Heart right ventricle (tissue), 16 donors: Measurements from ENCODE around the gene SLC2A4RG. TPM values are rescaled to one million over a fixed set of nuclear protein-coding genes. Genes with fewer than 3 reads are reported as not detected.

Experiments used
- ATAC-seq, 8 donors: fragments of 200-7000 bp; cut with Tn5 transposase; one replicate each; pipeline ENCODE4 v1.9.1; 2020; ENCODE audit warnings: mild to moderate bottlenecking in 8 of 8, moderate library complexity in 8 of 8, moderate number of reproducible peaks in 1 of 8
- DNase-seq, 2 donors: peaks; one replicate each; pipeline ENCODE4 v3.0.0-alpha.2; 2020
- H3K27ac ChIP-seq, 10 donors: fragments of 200-600 bp; sonication (generic) in 2 of 10; one replicate each; pipeline versions ENCODE4 v1.5.0 to v1.8.0; 2020 to 2022; ENCODE audit warnings: mild to moderate bottlenecking in 3 of 10
- H3K27me3 ChIP-seq, 7 donors: fragments of 200-600 bp; one replicate each; pipeline ENCODE4 v1.8.0; 2021 to 2022; ENCODE audit warnings: mild to moderate bottlenecking in 2 of 7
- H3K36me3 ChIP-seq, 9 donors: fragments of 200-600 bp; sonication (generic) in 1 of 9; one replicate each; pipeline versions ENCODE4 v1.5.0 to v1.8.0; 2020 to 2022; ENCODE audit warnings: mild to moderate bottlenecking in 2 of 9
- H3K4me1 ChIP-seq, 9 donors: fragments of 200-600 bp; sonication (generic) in 1 of 9; one replicate each; pipeline versions ENCODE4 v1.5.0 to v1.8.0; 2020 to 2022; ENCODE audit warnings: mild to moderate bottlenecking in 4 of 9
- H3K4me3 ChIP-seq, 10 donors: fragments of 200-600 bp; sonication (generic) in 2 of 10; one replicate each; pipeline versions ENCODE4 v1.5.0 to v1.8.0; 2020 to 2022; ENCODE audit warnings: mild to moderate bottlenecking in 7 of 10, moderate library complexity in 2 of 10
- H3K9me3 ChIP-seq, 11 donors: fragments of 200-600 bp in 10 of 11; sonication (generic) in 2 of 11; one replicate each; pipeline versions ENCODE4 v1.5.0 to v1.8.0; 2013 to 2022; ENCODE audit warnings: mild to moderate bottlenecking in 2 of 11, control low read depth in 1 of 11, moderate library complexity in 1 of 11
- CTCF ChIP-seq, 9 donors: fragments of 200-600 bp; sonication (generic) in 2 of 9; IDR thresholded peaks; one replicate each; pipeline versions ENCODE4 v1.5.0 to v1.8.0; 2021 to 2022; ENCODE audit warnings: antibody characterized with exemption in 9 of 9, mild to moderate bottlenecking in 5 of 9, moderate library complexity in 1 of 9
- WGBS, 2 donors: extraction: QIAGEN DNeasy Blood & Tissue Kit; methylation state at CpG; one replicate each; pipeline ENCODE4 v1.1.7; 2013; ENCODE audit warnings: inconsistent platforms in 1 of 2; 5-methylcytosine and 5-hydroxymethylcytosine counted together
- intact Hi-C, 10 donors: fragments of 100-400 bp; cut with DNase I; formaldehyde crosslinking; loops; one replicate each; pipeline versions ENCODE4 v1.11.1 to v1.14.2; 2022
- polyA plus RNA-seq, 2 donors: library from polyadenylated mRNA; stranded (reverse); fragments of 200-250 nt; gene quantifications; one replicate each; pipeline ENCODE4 v1.2.3, GENCODE V29; 2013
- total RNA-seq, 10 donors: library from RNA; stranded (reverse); fragmentation: NEBNext Ultra II Directional in 3 of 10; extraction: Animal tissue kit (Norgen Biotek cat#: 25700) in 3 of 10; gene quantifications; one replicate each; pipeline versions ENCODE4 v1.2.1 to v1.2.4, GENCODE V29; 2021 to 2023
- donor health status: Arrhythmogenic right ventricular cardiomyopathy.
- donor health status: ischemic (EF 13 %, LVEDD 7.1; RV severe dilation, severe dysfunction).
- donor health status: healthy with polysubstance abuse.
- donor health status: DM: no; HTN: yes; CAD: no.
- donor health status: DM: no; HTN: no; CAD: no.
- donor health status: ischemic (EF 25% LVEDD 6.9; RV normal size, moderate dysfunction).
- donor health status: ischemic (EF 25% LVEDD 5.7; RV mildly dilated, moderate dysfunction).
- donor health status: healthy.
- donor health status: DM: yes; HTN: yes; CAD: no.
- donor health status: Ischemic cardiomyopathy.
- donor health status: ischemic (EF 35%, LVEDD 5.7; RV mildly dilated, moderate dysfunction).
- donor health status: nonischemic (EF 11% LVEDD 7.7; RV severe dilation, severe dysfunction).
- donor health status: DM: yes; HTN: yes; CAD: no.
- donor health status: PGD.
- donor health status: ischemic (EF 29% LVEDD 5.4; RV normal size, mild dysfunction).
- donor health status: nonischemic (EF 23%, LVEDD 6.1; RV moderate dilation, normal function).

Gene SLC2A4RG
- total and polyA plus RNA-seq, 12 donors: 36.3 to 114 (median 76.8) TPM

- Histone ChIP-seq H3K4me3 (no peak overlapping the region), H3K36me3 (peaks cover 0 to 59% (median 25%) of the 10 kb centered on the region in 9 donors), H3K27ac (peak overlapping the region in 2 of 10 donors; percentile 93 to 96), H3K27me3 (peaks cover 0 to 8% (median 0%) of the 10 kb centered on the region in 7 donors), H3K4me1 (peaks cover 26 to 44% (median 34%) of the 10 kb centered on the region in 9 donors), H3K9me3 (no peaks in the 10 kb centered on the region)
- DNase-seq (no peak), ATAC-seq (no peak)
- WGBS, 2 donors: 84 to 87% methylated on average over 35 to 37 of the region's 37 CpGs
- TF ChIP-seq CTCF (IDR thresholded peaks at IDR 0.05): no peak
- intact Hi-C loops: no loop called here
Measured at GRCh38 chr20:63742381-63743024, 2.9 kb downstream of the SLC2A4RG start.

DNA sequence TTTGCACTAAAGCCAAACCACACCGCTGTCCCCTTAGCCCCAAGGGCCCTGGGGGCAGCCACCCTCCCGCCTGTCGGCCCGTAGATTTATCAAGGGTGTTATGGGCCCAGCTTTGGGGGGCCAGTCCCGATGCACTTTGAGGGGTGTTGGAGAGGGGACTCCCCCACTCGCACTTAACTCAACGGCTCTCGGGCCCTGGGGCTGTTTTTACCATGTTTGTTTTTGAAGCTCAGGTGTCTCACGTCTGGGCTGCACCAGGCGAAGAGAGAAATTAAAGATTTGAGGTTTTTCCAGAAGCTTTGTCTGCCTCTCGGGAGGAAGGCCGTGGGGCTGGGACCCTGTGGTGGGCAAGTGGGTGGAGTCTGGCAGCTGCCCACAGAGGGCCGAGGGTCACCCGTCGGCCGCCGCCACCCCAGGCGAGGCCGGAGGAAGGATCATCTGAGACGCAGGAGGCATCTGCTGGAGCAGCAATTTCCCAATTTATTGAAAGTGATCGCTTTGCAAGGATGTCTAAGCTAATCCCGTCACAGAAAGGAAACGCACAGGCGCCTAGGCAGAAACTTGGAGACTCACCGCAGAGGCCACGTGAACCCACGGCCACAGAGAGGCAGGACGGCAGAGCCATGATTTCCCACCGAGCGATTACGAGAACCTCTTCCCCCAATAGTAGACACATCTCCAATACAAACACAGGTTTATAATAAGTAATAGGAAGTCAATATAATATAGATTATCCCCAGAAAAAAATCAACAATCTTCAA, 3.8 kb downstream of the SLC2A4RG start:
- no peak overlapping the region for H3K4me3 ChIP-seq
- 87 to 89% methylated on average over 31 of the region's 31 CpGs for WGBS, 2 donors
- H3K9me3 ChIP-seq: no peaks in the 10 kb centered on the region
- H3K27me3 ChIP-seq: no peaks in the 10 kb centered on the region
- peaks cover 0 to 64% (median 25%) of the 10 kb centered on the region in 9 donors for H3K36me3 ChIP-seq
- H3K27ac ChIP-seq: no peak overlapping the region
- ATAC-seq (no peak), DNase-seq (no peak)
- intact Hi-C loops: no loop called here
- peaks cover 17 to 35% (median 25%) of the 10 kb centered on the region in 9 donors for H3K4me1 ChIP-seq
- no peak for TF ChIP-seq CTCF (IDR thresholded peaks at IDR 0.05)

DNA sequence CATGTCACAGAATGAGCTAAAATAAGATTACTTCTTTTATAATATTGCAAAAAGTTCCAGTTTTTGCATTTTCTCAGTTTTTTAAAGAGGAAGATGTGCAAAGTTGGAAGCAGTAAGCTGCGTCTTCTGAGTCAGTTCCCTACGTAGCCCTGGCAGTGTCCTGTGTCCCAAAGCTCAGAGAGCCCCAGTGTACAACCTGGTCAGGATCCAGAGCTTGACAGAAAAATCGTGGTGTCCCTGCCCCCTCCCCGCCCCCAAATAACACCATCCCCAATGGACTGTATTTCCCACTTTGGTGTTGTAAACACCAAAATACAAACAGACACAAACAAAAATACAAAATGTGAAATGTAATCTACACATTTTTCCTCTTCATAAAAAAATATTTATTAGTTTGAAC, 4.6 kb downstream of the SLC2A4RG start:
- ATAC-seq: no peak
- Histone ChIP-seq H3K9me3 (no peaks in the 10 kb centered on the region), H3K4me1 (peaks cover 10 to 27% (median 17%) of the 10 kb centered on the region in 9 donors), H3K36me3 (peaks cover 0 to 71% (median 25%) of the 10 kb centered on the region in 9 donors), H3K27me3 (no peaks in the 10 kb centered on the region), H3K27ac (no peak overlapping the region), H3K4me3 (no peak overlapping the region)
- no peak for DNase-seq
- TF ChIP-seq CTCF (IDR thresholded peaks at IDR 0.05): no peak
- intact Hi-C loops: no loop called here
- WGBS, 2 donors: 63 to 71% methylated on average over 4 of the region's 4 CpGs

- WGBS, 2 donors: 82% methylated on average over 25 of the region's 25 CpGs
- no peak overlapping the region for H3K4me3 ChIP-seq
- ATAC-seq (no peak), DNase-seq (no peak)
- intact Hi-C loops: no loop called here
- peaks cover 9 to 26% (median 16%) of the 10 kb centered on the region in 9 donors for H3K4me1 ChIP-seq
- no peak for TF ChIP-seq CTCF (IDR thresholded peaks at IDR 0.05)
- no peaks in the 10 kb centered on the region for H3K9me3 ChIP-seq
- H3K36me3 ChIP-seq: peaks cover 0 to 75% (median 25%) of the 10 kb centered on the region in 9 donors
- no peak overlapping the region for H3K27ac ChIP-seq
- H3K27me3 ChIP-seq: no peaks in the 10 kb centered on the region
Measured at GRCh38 chr20:63744574-63745423, 5.2 kb downstream of the SLC2A4RG start.
